Stimulated activated CD8-positive, alpha-beta memory T cell treated with anti-CD3 and anti-CD28 coated beads, Interleukin-2, amount 100 ng/mL, for 48 hours (primary cell): ENCODE measurements around the gene SLC30A7.
A peak's percentile ranks its signal among the peaks of the same experiment; 100 is the strongest.
"Not testable (repeated sequence)": the region's sequence is repeated elsewhere in the genome, so short reads cannot be mapped to it uniquely, and the experiment has no call there.

ENCODE experiments used
- DNase-seq, 2 donors: peaks; one replicate each; pipeline ENCODE4 v3.0.0-alpha.2; 2020; ENCODE audit warnings: low read depth in 2 of 2

Gene SLC30A7

GRCh38 chr1:100895540-100896480, at the start of gene SLC30A7:
SLC30A7 (plus strand) TSS chr1:100896090; CDS start chr1:100896263, 173 bp downstream.
- DNase-seq: peak; percentile 93 to 98

- no peak for DNase-seq
These were observed 48.4 kb upstream of the SLC30A7 start for GRCh38 chr1:100847361-100848082.

- DNase-seq: no peak
These were observed 44.2 kb upstream of the SLC30A7 start for GRCh38 chr1:100851726-100852125.

- no peak for DNase-seq
These were observed 42.9 kb upstream of the SLC30A7 start for GRCh38 chr1:100852976-100853375.

GRCh38 chr1:100855116-100855515, 40.8 kb upstream of the SLC30A7 start:
- DNase-seq: not testable (repeated sequence)

- DNase-seq: no peak
These were observed 35.4 kb upstream of the SLC30A7 start for GRCh38 chr1:100860397-100860991.

- DNase-seq: no peak
These were observed 34.5 kb upstream of the SLC30A7 start for GRCh38 chr1:100861379-100861778.

GRCh38 chr1:100862591-100862990, 33.3 kb upstream of the SLC30A7 start:
- DNase-seq: no peak

GRCh38 chr1:100866041-100866900, 29.6 kb upstream of the SLC30A7 start:
- DNase-seq: no peak

- no peak for DNase-seq
These were observed 29.0 kb upstream of the SLC30A7 start for GRCh38 chr1:100866901-100867206.

GRCh38 chr1:100868364-100868995, 27.4 kb upstream of the SLC30A7 start:
- DNase-seq: no peak

GRCh38 chr1:100869996-100870395, 25.9 kb upstream of the SLC30A7 start:
- no peak for DNase-seq

GRCh38 chr1:100874433-100874832, 21.5 kb upstream of the SLC30A7 start:
- no peak for DNase-seq

GRCh38 chr1:100875228-100875627, 20.7 kb upstream of the SLC30A7 start:
- DNase-seq: no peak

GRCh38 chr1:100876291-100876690, 19.6 kb upstream of the SLC30A7 start:
- DNase-seq: no peak

- no peak for DNase-seq
These were observed 16.5 kb upstream of the SLC30A7 start for GRCh38 chr1:100879422-100879821.

GRCh38 chr1:100881687-100882086, 14.2 kb upstream of the SLC30A7 start:
- no peak for DNase-seq

- no peak for DNase-seq
These were observed 13.2 kb upstream of the SLC30A7 start for GRCh38 chr1:100882698-100883097.

- no peak for DNase-seq
These were observed 11.9 kb upstream of the SLC30A7 start for GRCh38 chr1:100883963-100884362.

- not testable (repeated sequence) for DNase-seq
These were observed 6.9 kb upstream of the SLC30A7 start for GRCh38 chr1:100889007-100889406.

GRCh38 chr1:100889869-100890482, 5.9 kb upstream of the SLC30A7 start:
- not testable (repeated sequence) for DNase-seq
